ENCODE results near the gene CCDC192.

The CCDC192 gene

GRCh38 chr5:127840198-127840524 is 137.0 kb downstream of the CCDC192 start:
- TF ChIP-seq RARB (CRISPR knock-in tag; IDR thresholded peaks at IDR 0.05) (no peak), CREB5 (CRISPR knock-in tag; IDR thresholded peaks at IDR 0.05; ENCODE audit: low read depth) (no peak), ARNTL (CRISPR knock-in tag; IDR thresholded peaks at IDR 0.05; ENCODE audit: borderline replicate concordance, low read depth) (no peak), ESRRG (CRISPR knock-in tag; IDR thresholded peaks at IDR 0.05) (no peak), TCF4 (CRISPR knock-in tag; IDR thresholded peaks at IDR 0.05; ENCODE audit: borderline replicate concordance) (no peak), BACH2 (CRISPR knock-in tag; IDR thresholded peaks at IDR 0.05; ENCODE audit: borderline replicate concordance) (no peak), ZC3H10 (CRISPR knock-in tag; IDR thresholded peaks at IDR 0.05) (no peak), SNAI2 (CRISPR knock-in tag; IDR thresholded peaks at IDR 0.05) (no peak), GLIS3 (CRISPR knock-in tag; IDR thresholded peaks at IDR 0.05) (no peak), ZFP30 (CRISPR knock-in tag; IDR thresholded peaks at IDR 0.05) (no peak), ISL1 (CRISPR knock-in tag; IDR thresholded peaks at IDR 0.05) (no peak), POU6F1 (CRISPR knock-in tag; IDR thresholded peaks at IDR 0.05; ENCODE audit: borderline replicate concordance, low read depth) (no peak), ZNF565 (CRISPR knock-in tag; conservative IDR thresholded peaks at IDR 0.05; ENCODE audit: low read depth) (no peak), CSRNP3 (CRISPR knock-in tag; IDR thresholded peaks at IDR 0.05) (no peak), ZNF8 (CRISPR knock-in tag; IDR thresholded peaks at IDR 0.05) (no peak)
- ATAC-seq, result no peak

- no peak for ATAC-seq
- TF ChIP-seq PPARA (CRISPR knock-in tag; IDR thresholded peaks at IDR 0.05; ENCODE audit: borderline replicate concordance) (no peak), OSR1 (CRISPR knock-in tag; IDR thresholded peaks at IDR 0.05) (no peak), ZC3H10 (CRISPR knock-in tag; IDR thresholded peaks at IDR 0.05) (no peak), CSRNP3 (CRISPR knock-in tag; IDR thresholded peaks at IDR 0.05) (no peak), ZNF8 (CRISPR knock-in tag; IDR thresholded peaks at IDR 0.05) (no peak), TCF4 (CRISPR knock-in tag; IDR thresholded peaks at IDR 0.05; ENCODE audit: borderline replicate concordance) (no peak), RARB (CRISPR knock-in tag; IDR thresholded peaks at IDR 0.05) (no peak), TOX (CRISPR knock-in tag; IDR thresholded peaks at IDR 0.05; ENCODE audit: borderline replicate concordance) (no peak), BACH2 (CRISPR knock-in tag; IDR thresholded peaks at IDR 0.05; ENCODE audit: borderline replicate concordance) (no peak), CREB5 (CRISPR knock-in tag; IDR thresholded peaks at IDR 0.05; ENCODE audit: low read depth) (no peak), ZNF70 (CRISPR knock-in tag; IDR thresholded peaks at IDR 0.05) (no peak)
Observed at GRCh38 chr5:127840809-127841208, 137.6 kb downstream of the CCDC192 start.

- TF ChIP-seq ARNTL (CRISPR knock-in tag; IDR thresholded peaks at IDR 0.05; ENCODE audit: borderline replicate concordance, low read depth), result no peak
- no peak for TF ChIP-seq ZFP30 (CRISPR knock-in tag; IDR thresholded peaks at IDR 0.05)
- no peak for TF ChIP-seq GLIS3 (CRISPR knock-in tag; IDR thresholded peaks at IDR 0.05)
- TF ChIP-seq PATZ1 (CRISPR knock-in tag; IDR thresholded peaks at IDR 0.05; ENCODE audit: borderline replicate concordance), result no peak
- TF ChIP-seq ISL1 (CRISPR knock-in tag; IDR thresholded peaks at IDR 0.05), result no peak
- TF ChIP-seq ZNF70 (CRISPR knock-in tag; IDR thresholded peaks at IDR 0.05), result no peak
- TF ChIP-seq CREB5 (CRISPR knock-in tag; IDR thresholded peaks at IDR 0.05; ENCODE audit: low read depth), result no peak
- TF ChIP-seq ESRRG (CRISPR knock-in tag; IDR thresholded peaks at IDR 0.05), result no peak
- no peak for TF ChIP-seq POU6F1 (CRISPR knock-in tag; IDR thresholded peaks at IDR 0.05; ENCODE audit: borderline replicate concordance, low read depth)
- no peak for TF ChIP-seq RARB (CRISPR knock-in tag; IDR thresholded peaks at IDR 0.05)
- no peak for TF ChIP-seq BACH2 (CRISPR knock-in tag; IDR thresholded peaks at IDR 0.05; ENCODE audit: borderline replicate concordance)
- ATAC-seq, result no peak
Observed at GRCh38 chr5:127844581-127845021, 141.4 kb downstream of the CCDC192 start.

Measured in SK-N-SH treated with all-trans-retinoic acid at 6 μM for 48 hours (cell line).